Measurements from ENCODE around the gene OLFM4. TPM values are rescaled to one million over a fixed set of nuclear protein-coding genes. Genes with fewer than 3 reads are reported as not detected.

The OLFM4 gene
- total RNA-seq, 1 experiment from 2014 or later, result not detected

DNA sequence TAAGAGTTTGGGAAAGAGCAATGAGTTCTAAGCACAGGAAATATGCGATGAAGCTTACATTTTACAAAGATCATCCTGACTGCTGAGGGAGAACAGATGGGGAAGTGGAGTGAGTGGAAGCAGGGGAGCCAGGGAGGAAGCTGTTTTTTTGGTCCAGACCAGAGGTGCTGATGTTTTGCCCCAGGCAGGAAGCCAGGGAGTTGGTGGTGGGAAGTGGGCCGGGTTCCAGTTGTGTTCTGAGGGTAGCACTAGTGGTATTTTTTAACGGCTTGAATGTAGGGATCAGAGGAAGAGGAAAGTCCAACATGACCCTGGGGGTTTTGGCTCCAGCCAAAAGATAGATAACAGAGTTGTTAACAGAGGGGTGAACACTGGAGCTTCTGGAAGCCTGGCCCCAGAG, 20.7 kb upstream of the OLFM4 start:
- H3K9me3 Mint-ChIP-seq (ENCODE audit: unreplicated experiment), result no peaks in the 10 kb centered on the region
- TF ChIP-seq, protein P1, sequence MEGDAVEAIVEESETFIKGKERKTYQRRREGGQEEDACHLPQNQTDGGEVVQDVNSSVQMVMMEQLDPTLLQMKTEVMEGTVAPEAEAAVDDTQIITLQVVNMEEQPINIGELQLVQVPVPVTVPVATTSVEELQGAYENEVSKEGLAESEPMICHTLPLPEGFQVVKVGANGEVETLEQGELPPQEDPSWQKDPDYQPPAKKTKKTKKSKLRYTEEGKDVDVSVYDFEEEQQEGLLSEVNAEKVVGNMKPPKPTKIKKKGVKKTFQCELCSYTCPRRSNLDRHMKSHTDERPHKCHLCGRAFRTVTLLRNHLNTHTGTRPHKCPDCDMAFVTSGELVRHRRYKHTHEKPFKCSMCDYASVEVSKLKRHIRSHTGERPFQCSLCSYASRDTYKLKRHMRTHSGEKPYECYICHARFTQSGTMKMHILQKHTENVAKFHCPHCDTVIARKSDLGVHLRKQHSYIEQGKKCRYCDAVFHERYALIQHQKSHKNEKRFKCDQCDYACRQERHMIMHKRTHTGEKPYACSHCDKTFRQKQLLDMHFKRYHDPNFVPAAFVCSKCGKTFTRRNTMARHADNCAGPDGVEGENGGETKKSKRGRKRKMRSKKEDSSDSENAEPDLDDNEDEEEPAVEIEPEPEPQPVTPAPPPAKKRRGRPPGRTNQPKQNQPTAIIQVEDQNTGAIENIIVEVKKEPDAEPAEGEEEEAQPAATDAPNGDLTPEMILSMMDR (IDR thresholded peaks at IDR 0.05; ENCODE audit: insufficient read depth in 1 of 2, low read depth in 1 of 2, low read length in 1 of 2, severe bottlenecking in 1 of 2, unreplicated experiment in 1 of 2), result no peak
- H3K9me3 ChIP-seq, result no peaks in the 10 kb centered on the region
- no peak overlapping the region for H3K4me3 Mint-ChIP-seq (ENCODE audit: unreplicated experiment)
- H3K36me3 ChIP-seq (ENCODE audit: control insufficient read depth, insufficient read depth, low read length), result no peaks in the 10 kb centered on the region
- H3K27me3 Mint-ChIP-seq (ENCODE audit: insufficient read depth, unreplicated experiment), result peaks cover 16% of the 10 kb centered on the region
- BruUV-seq (replicated peaks), result no TSS peak
- H3K36me3 Mint-ChIP-seq (ENCODE audit: insufficient read depth, unreplicated experiment), result no peaks in the 10 kb centered on the region
- intact Hi-C loops (cut with micrococcal nuclease; ENCODE audit: unreplicated experiment), result no loop called here
- no peak overlapping the region for H3K4me3 ChIP-seq (ENCODE audit: low read depth, low read length)
- H3K27me3 ChIP-seq (replicated peaks; ENCODE audit: control insufficient read depth, insufficient read depth, low read length), result no peaks in the 10 kb centered on the region
- POLR2A ChIA-PET, result no interaction called here
- H3K27ac Mint-ChIP-seq (ENCODE audit: unreplicated experiment), result no peak overlapping the region
- CTCF ChIA-PET, result interaction anchor here (0.6 kb wide), 1 partner anchor 1343 kb away, joined by 3 read pairs; no protein-coding TSS in a partner anchor
- H3K4me1 Mint-ChIP-seq (ENCODE audit: low read depth, unreplicated experiment), result no peaks in the 10 kb centered on the region
- no peak for DNase-seq
- no peaks in the 10 kb centered on the region for H3K4me1 ChIP-seq

DNA sequence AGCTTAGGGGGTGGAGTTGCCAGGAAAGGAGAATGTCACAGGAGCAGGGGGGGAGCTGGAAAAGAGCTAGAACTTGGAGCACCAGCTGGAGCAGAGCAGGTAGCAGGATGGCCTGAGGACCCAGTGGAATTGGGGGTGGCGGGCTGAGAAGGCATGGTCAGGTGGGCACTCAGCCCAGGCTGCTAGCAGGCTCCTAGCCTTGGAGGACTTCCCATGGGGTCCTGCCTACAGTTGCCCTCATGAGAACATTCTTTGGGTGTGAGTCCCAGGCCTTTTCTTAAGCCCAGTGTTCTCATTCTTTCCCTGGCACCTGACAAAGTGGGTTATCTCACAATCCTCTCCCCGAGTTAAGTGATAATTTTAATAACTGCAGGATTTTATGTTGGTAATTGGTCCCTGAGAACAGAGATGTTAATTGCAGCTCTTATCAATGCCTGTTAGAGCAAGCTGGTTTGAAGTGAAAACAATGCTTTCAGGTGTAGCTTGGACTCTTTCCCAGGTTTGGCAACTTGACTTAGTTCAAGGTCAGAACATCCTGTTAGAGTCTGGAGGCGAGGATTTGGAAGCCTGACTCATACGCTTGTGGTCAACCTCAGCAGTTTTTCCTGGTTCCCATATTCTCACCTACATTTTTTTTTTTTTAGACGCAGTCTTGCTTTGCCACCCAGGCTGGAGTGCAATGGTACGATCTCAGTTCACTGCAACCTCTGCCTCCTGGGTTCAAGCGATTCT, 18.1 kb upstream of the OLFM4 start:
- Mint-ChIP-seq H3K27ac (ENCODE audit: unreplicated experiment) (no peak overlapping the region), H3K4me1 (ENCODE audit: low read depth, unreplicated experiment) (no peaks in the 10 kb centered on the region), H3K9me3 (ENCODE audit: unreplicated experiment) (no peaks in the 10 kb centered on the region), H3K27me3 (ENCODE audit: insufficient read depth, unreplicated experiment) (peaks cover 15% of the 10 kb centered on the region), H3K36me3 (ENCODE audit: insufficient read depth, unreplicated experiment) (no peaks in the 10 kb centered on the region), H3K4me3 (ENCODE audit: unreplicated experiment) (no peak overlapping the region)
- Histone ChIP-seq H3K4me3 (ENCODE audit: low read depth, low read length) (no peak overlapping the region), H3K9me3 (no peaks in the 10 kb centered on the region), H3K4me1 (no peaks in the 10 kb centered on the region), H3K36me3 (ENCODE audit: control insufficient read depth, insufficient read depth, low read length) (no peaks in the 10 kb centered on the region), H3K27me3 (replicated peaks; ENCODE audit: control insufficient read depth, insufficient read depth, low read length) (no peaks in the 10 kb centered on the region; the same call in 1 of the 2 replicates)
- TF ChIP-seq, protein P1 (IDR thresholded peaks at IDR 0.05; ENCODE audit: insufficient read depth in 1 of 2, low read depth in 1 of 2, low read length in 1 of 2, severe bottlenecking in 1 of 2, unreplicated experiment in 1 of 2), result no peak
- no TSS peak for BruUV-seq (replicated peaks)
- intact Hi-C loops (cut with micrococcal nuclease; ENCODE audit: unreplicated experiment), result no loop called here
- POLR2A ChIA-PET, result no interaction called here
- CTCF ChIA-PET, result interaction anchor here (0.7 kb wide), 1 partner anchor 58 kb away, joined by 3 read pairs; no protein-coding TSS in a partner anchor
- DNase-seq, result no peak

DNA sequence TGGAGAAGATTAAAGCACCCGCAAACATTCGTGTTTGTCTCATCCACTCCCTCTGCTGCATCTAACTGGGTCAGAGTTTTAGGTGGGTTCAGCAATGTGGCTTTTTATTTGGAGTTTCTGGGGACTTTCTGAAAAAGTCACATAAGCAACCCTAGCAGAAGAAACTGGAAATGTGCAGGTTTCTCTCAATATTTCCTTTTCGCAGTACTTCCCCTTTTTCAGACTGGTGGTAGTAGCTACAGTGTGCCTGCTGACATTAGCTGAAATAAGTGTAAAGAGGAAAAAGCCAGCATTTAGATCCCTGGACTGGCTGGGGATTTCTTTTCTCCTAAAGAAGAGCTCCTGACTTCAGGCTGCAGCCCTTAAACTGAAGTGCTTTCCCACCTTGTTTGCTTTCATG, 15.9 kb upstream of the OLFM4 start:
- H3K4me1 ChIP-seq, result no peaks in the 10 kb centered on the region
- H3K36me3 ChIP-seq (ENCODE audit: control insufficient read depth, insufficient read depth, low read length), result no peaks in the 10 kb centered on the region
- no peaks in the 10 kb centered on the region for H3K9me3 ChIP-seq
- ChIA-PET CTCF (no interaction called here), POLR2A (no interaction called here)
- no peak overlapping the region for H3K27ac Mint-ChIP-seq (ENCODE audit: unreplicated experiment)
- H3K4me3 Mint-ChIP-seq (ENCODE audit: unreplicated experiment), result no peak overlapping the region
- TF ChIP-seq, protein P1 (IDR thresholded peaks at IDR 0.05; ENCODE audit: insufficient read depth in 1 of 2, low read depth in 1 of 2, low read length in 1 of 2, severe bottlenecking in 1 of 2, unreplicated experiment in 1 of 2), result no peak
- no peaks in the 10 kb centered on the region; the same call in 1 of the 2 replicates for H3K27me3 ChIP-seq (replicated peaks; ENCODE audit: control insufficient read depth, insufficient read depth, low read length)
- DNase-seq, result no peak
- intact Hi-C loops (cut with micrococcal nuclease; ENCODE audit: unreplicated experiment), result no loop called here
- no peak overlapping the region for H3K4me3 ChIP-seq (ENCODE audit: low read depth, low read length)
- no TSS peak for BruUV-seq (replicated peaks)
- H3K4me1 Mint-ChIP-seq (ENCODE audit: low read depth, unreplicated experiment), result no peaks in the 10 kb centered on the region
- no peaks in the 10 kb centered on the region for H3K36me3 Mint-ChIP-seq (ENCODE audit: insufficient read depth, unreplicated experiment)
- H3K9me3 Mint-ChIP-seq (ENCODE audit: unreplicated experiment), result no peaks in the 10 kb centered on the region
- H3K27me3 Mint-ChIP-seq (ENCODE audit: insufficient read depth, unreplicated experiment), result peaks cover 13% of the 10 kb centered on the region

Measured in Caco-2 (cell line).